ENCODE results near the gene TEX50. TPM values are rescaled to one million over a fixed set of nuclear protein-coding genes. Genes with fewer than 3 reads are reported as not detected.
"Not testable (repeated sequence)": the region's sequence is repeated elsewhere in the genome, so short reads cannot be mapped to it uniquely, and the experiment has no call there.

Gene TEX50
- total RNA-seq, 1 experiment from 2014 or later: not detected

DNA sequence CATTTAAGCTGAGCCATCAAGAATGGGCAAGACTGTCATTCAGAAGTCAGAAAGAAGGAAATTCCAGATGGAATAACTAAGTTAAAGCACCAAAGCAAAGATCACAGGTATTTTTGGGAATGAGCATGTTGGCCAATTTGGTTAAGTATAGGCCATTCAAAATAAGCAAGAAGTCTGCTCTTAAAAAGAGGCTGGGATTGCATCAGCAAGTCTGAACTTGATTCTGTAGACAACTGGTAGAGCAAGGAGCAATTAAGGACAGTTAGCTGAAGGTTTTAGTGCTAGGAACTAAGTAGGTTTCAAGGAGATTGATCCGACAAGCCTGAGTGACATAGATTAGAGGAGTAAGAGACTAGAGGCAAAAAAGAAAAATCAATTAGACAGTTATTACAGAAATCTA, 26.1 kb downstream of the TEX50 start:
- no peak for DNase-seq (ENCODE audit: extremely low read depth, low read depth)

DNA sequence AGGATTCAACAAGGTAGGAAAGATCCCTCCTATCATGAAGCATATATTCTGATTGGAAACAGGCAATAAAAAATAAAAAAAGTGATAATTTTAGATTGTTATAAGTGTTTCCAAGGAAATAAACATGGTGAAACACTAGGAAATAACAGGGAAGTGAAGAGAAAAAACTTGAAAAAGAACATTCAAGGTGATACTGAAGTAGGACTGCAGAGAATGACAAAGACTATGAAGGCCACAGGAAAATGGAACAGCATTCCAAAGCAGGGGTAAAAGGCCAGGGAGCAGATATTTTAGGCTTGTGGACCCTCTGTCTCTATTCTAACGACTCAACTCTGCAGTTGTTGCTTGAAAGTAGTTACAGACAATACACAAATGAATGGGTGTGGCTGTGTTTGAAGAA, 26.6 kb downstream of the TEX50 start:
- DNase-seq (ENCODE audit: extremely low read depth, low read depth): no peak

DNA sequence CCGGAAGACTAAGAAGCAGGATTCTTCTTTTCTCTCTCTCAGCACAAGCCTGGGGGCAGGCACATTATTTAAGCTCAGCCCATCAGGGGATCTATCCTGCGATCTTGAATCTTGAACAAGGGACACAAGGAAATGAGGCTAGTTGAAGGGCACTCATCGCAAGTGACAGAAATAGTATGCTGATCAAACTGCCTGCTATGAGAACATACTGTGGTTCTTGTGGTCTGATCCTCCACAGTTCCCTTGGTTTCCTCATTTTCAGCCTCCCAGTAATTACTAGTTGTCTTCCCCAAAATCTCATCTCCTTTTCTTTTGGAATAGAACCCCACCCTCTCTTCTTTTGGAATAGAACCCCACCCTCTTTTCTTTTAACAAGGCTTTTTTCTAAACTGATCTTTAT, 28.0 kb downstream of the TEX50 start:
- no peak for DNase-seq (ENCODE audit: extremely low read depth, low read depth)

- DNase-seq (ENCODE audit: extremely low read depth, low read depth): no peak
These were observed 31.5 kb downstream of the TEX50 start for GRCh38 chr1:173666646-173667045.

GRCh38 chr1:173669491-173669941, 34.4 kb downstream of the TEX50 start, which contains the start of gene ANKRD45:
TSS of gene ANKRD45 (minus strand) at chr1:173669851. CDS start at chr1:173659418, 10,433 bp downstream.
- peak; percentile 13 for DNase-seq (ENCODE audit: extremely low read depth, low read depth)

DNA sequence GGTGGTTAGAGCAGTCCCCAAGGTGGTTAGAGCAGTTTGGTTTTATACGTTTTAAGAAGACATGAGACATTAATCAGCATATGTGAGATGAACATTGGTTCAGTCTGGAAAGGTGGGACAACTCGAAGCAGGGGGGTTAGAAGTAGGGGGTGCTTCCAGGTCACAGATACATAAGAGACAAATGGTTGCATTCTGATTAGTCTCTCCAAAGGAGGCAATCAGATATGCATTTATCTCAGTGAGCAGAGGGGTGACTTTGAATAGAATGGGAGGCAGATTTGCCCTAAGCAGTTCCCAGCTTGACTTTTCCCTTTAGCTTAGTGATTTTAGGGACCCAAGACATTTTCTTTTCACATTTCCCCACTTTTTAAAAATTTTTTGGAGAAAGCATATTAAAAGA, 39.4 kb downstream of the TEX50 start:
- not testable (repeated sequence) for DNase-seq (ENCODE audit: extremely low read depth, low read depth)

GRCh38 chr1:173680152-173680551, 45.0 kb downstream of the TEX50 start:
- DNase-seq (ENCODE audit: extremely low read depth, low read depth): not testable (repeated sequence)

DNA sequence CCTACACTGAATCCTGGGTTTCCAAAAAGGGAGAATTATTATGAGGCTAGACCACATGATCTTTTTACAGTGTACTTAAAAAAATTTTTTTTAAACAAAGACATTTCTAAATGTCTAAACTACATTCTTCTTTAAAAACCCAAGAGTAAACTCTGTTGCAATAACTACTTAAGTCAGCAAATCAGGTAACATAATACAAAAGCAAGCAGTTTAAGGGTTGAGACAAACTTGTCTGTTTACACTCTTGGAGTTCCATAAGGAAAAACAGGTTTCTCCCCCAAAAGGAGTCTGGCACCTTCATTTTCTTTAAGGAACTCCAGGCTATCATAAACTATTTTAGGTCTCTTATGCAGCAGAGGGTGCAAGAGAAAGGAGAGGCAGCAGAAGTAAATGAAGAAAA, 47.0 kb downstream of the TEX50 start:
- DNase-seq (ENCODE audit: extremely low read depth, low read depth): no peak

- DNase-seq (ENCODE audit: extremely low read depth, low read depth): not testable (repeated sequence)
These were observed 48.7 kb downstream of the TEX50 start for GRCh38 chr1:173683838-173684237.

GRCh38 chr1:173685121-173685520, 50.0 kb downstream of the TEX50 start:
- not testable (repeated sequence) for DNase-seq (ENCODE audit: extremely low read depth, low read depth)

Other genes starting within 250 kb of the TEX50 start
- 594 and 603 TPM in 2 replicates for gene PRDX6, start 158.0 kb upstream of the TEX50 start, total RNA-seq (2014; rRNA removed; shearing (Covaris generic))
- not detected in 2 replicates for gene SLC9C2, start 32.3 kb upstream of the TEX50 start, total RNA-seq (2014; rRNA removed; shearing (Covaris generic))
- not detected in 2 replicates for gene ANKRD45, start 34.5 kb downstream of the TEX50 start, total RNA-seq (2014; rRNA removed; shearing (Covaris generic))
- gene KLHL20, start 79.6 kb downstream of the TEX50 start, total RNA-seq (2014; rRNA removed; shearing (Covaris generic)): 30.1 and 30.5 TPM in 2 replicates
- gene DARS2, start 189.3 kb downstream of the TEX50 start, total RNA-seq (2014; rRNA removed; shearing (Covaris generic)): 48.3 and 58.7 TPM in 2 replicates
- gene CENPL, start 189.5 kb downstream of the TEX50 start, total RNA-seq (2014; rRNA removed; shearing (Covaris generic)): 43.8 and 45.7 TPM in 2 replicates
- 2,815 and 2,952 TPM in 2 replicates for gene GAS5, start 232.7 kb downstream of the TEX50 start, total RNA-seq (2014; rRNA removed; shearing (Covaris generic))
- 12.6 and 14.3 TPM in 2 replicates for gene ZBTB37, start 233.0 kb downstream of the TEX50 start, total RNA-seq (2014; rRNA removed; shearing (Covaris generic))